Measurements from ENCODE around the gene ROPN1B. TPM values are rescaled to one million over a fixed set of nuclear protein-coding genes. Genes with fewer than 3 reads are reported as not detected.

ROPN1B gene
- total RNA-seq (2022; extraction: Qiagen RNA extraction), result not detected in 5 replicates

GRCh38 chr3:125968701-125969592 is at the start of gene ROPN1B:
TSS of gene ROPN1B (plus strand) at chr3:125969178. CDS start at chr3:125972055, 2,877 bp downstream.

Other genes with a start within 250 kb of the ROPN1B start
- gene SLC41A3, start 114.9 kb downstream of the ROPN1B start, total RNA-seq (2022; extraction: Qiagen RNA extraction), result 22.7 to 25.4 TPM (median 23.9 TPM) in 5 replicates
- 0.12 to 0.22 TPM (median 0.17 TPM) in 5 replicates for gene ALDH1L1, start 211.4 kb downstream of the ROPN1B start, total RNA-seq (2022; extraction: Qiagen RNA extraction)

All from A549 treated with dexamethasone at 1 μM for 4 hours (cell line).